Astrocyte of the cerebellum (primary cell): ENCODE results near the gene KIF16B.

ENCODE experiments used
- DNase-seq: peaks from one replicate; pipeline ENCODE4 v3.0.0-alpha.2; 2011; ENCODE audit warnings: low read depth
- H3K4me3 ChIP-seq: 2 replicates; pipeline ENCODE4 v1.5.1; 2011; ENCODE audit warnings: mild to moderate bottlenecking, low read depth, low read length, moderate library complexity
- CTCF ChIP-seq: IDR thresholded peaks from 2 replicates; pipeline ENCODE4 v1.5.1; 2012; ENCODE audit warnings: low read length, low read depth, moderate library complexity, mild to moderate bottlenecking; ENCODE audit errors: missing control alignments
- in situ Hi-C: cut with HindIII; loops from 2 replicates; pipeline ENCODE4 v1.10.0; 2017; ENCODE audit warnings: low sequenced_read_pairs

The KIF16B gene

GRCh38 chr20:16378712-16379370, 194.4 kb downstream of the KIF16B start:
- DNase-seq = no peak
- H3K4me3 ChIP-seq = no peak overlapping the region
- in situ Hi-C loops = no loop called here
- no peak for TF ChIP-seq CTCF

- H3K4me3 ChIP-seq = no peak overlapping the region
- in situ Hi-C loops = no loop called here
- DNase-seq = no peak
- TF ChIP-seq CTCF = no peak
Observed at GRCh38 chr20:16378122-16378521, 195.1 kb downstream of the KIF16B start.

- no peak for TF ChIP-seq CTCF
- in situ Hi-C loops = no loop called here
- H3K4me3 ChIP-seq = no peak overlapping the region
- DNase-seq = no peak
Observed at GRCh38 chr20:16369441-16369840, 203.8 kb downstream of the KIF16B start.

GRCh38 chr20:16368645-16369292, 204.5 kb downstream of the KIF16B start:
- H3K4me3 ChIP-seq = no peak overlapping the region
- peak; percentile 9 for TF ChIP-seq CTCF
- in situ Hi-C loops = no loop called here
- no peak for DNase-seq

- no peak overlapping the region for H3K4me3 ChIP-seq
- no peak for TF ChIP-seq CTCF
- DNase-seq = no peak
- in situ Hi-C loops = no loop called here
Observed at GRCh38 chr20:16367948-16368560, 205.2 kb downstream of the KIF16B start.

GRCh38 chr20:16366529-16366928, 206.7 kb downstream of the KIF16B start:
- no peak for TF ChIP-seq CTCF
- no peak for DNase-seq
- no peak overlapping the region for H3K4me3 ChIP-seq
- in situ Hi-C loops = no loop called here
